HG02852 (cell line): ENCODE data around the gene SYT8.
A peak's percentile ranks its signal among the peaks of the same experiment; 100 is the strongest.
"Not testable (repeated sequence)": the region's sequence is repeated elsewhere in the genome, so short reads cannot be mapped to it uniquely, and the experiment has no call there.

Source experiments
- ATAC-seq: cut with Tn5 transposase; IDR thresholded peaks from one replicate; pipeline ENCODE4 v1.9.1; 2021; ENCODE audit warnings: mild to moderate bottlenecking, moderate library complexity; ENCODE audit not compliant: unreplicated experiment

Gene SYT8

DNA sequence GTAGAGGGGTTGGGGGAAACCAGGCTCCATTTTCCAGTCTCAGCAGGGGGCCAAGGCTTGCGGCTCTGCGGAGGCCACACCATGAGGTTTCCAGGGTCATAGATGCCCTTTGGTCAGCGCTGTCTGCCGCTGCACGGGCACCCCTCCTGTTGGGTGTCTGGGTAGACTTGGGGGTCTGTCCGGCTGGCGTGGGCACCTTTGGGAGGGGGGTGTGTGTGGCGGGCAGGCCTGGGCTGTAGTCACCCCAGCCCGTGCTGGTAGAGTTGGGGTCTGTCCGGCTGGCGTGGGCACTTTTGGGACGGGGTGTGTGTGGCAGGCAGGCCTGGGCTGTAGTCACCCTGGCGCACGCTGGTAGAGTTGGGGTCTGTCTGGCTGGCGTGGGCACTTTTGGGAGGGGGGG, 36.7 kb downstream of the SYT8 start:
- ATAC-seq, result no peak

DNA sequence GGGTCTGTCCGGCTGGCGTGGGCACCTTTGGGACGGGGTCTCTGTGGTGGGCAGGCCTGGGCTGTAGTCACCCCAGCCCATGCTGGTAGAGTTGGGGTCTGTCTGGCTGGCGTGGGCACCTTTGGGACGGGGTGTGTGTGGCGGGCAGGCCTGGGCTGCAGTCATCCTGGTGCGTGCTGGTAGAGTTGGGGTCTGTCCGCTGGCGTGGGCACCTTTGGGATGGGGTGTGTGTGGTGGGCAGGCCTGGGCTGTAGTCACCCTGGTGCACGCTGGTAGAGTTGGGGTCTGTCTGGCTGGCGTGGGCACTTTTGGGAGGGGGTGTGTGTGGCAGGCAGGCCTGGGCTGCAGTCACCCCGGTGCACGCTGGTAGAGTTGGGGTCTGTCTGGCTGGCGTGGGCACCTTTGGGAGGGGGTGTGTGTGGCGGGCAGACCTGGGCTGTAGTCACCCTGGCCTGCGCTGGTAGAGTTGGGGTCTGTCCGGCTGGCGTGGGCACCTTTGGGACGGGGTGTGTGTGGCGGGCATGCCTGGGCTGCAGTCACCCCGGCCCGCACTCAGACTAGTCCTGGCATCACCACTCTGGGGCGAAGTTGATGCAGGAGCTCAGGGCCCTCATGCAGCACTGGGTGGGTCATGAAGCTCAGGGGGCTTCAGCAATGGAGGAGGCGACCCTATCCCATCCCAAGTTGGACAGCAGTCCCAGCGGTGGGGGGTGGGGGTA, 37.6 kb downstream of the SYT8 start:
- ATAC-seq, result no peak

DNA sequence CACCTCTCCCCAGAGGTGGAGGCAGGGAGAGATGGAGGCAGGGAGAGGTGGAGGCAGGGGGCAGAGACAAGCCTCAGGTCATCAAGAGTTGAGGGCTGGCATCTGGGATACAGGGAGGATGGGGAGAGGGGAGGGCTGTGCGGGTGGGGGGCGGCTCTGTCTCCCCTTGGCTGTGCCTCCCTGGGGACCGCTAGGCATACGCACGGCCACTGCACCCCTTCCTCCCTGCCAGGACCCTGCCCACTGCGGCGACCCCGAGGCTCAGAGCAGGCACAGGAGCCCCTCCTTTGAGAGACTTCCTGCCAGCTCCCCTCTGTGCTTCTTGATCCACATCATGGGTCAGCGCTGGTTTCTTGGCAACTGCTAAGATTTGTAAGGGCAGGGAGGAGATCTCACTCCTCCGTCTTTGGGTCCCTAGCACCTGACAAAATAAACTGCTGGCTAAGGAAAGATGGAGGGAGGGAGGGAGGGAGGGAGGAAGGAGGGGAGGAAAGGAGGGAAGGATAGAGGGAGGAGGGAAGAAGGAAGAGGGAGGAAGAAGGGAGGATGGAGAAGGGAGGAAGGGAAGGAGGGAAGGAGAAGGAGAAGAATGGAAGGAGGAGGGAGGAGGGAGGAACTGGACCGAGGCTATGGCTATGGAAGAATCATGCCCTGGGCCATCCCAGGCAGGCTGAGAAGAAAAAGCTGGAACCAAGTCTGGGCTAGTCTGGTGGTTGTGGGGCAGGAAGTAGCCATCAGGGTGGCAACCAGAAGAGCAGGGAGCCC, 38.4 kb downstream of the SYT8 start:
- ATAC-seq, result no peak

GRCh38 chr11:1873813-1874150, 39.0 kb downstream of the SYT8 start:
- not testable (repeated sequence) for ATAC-seq

DNA sequence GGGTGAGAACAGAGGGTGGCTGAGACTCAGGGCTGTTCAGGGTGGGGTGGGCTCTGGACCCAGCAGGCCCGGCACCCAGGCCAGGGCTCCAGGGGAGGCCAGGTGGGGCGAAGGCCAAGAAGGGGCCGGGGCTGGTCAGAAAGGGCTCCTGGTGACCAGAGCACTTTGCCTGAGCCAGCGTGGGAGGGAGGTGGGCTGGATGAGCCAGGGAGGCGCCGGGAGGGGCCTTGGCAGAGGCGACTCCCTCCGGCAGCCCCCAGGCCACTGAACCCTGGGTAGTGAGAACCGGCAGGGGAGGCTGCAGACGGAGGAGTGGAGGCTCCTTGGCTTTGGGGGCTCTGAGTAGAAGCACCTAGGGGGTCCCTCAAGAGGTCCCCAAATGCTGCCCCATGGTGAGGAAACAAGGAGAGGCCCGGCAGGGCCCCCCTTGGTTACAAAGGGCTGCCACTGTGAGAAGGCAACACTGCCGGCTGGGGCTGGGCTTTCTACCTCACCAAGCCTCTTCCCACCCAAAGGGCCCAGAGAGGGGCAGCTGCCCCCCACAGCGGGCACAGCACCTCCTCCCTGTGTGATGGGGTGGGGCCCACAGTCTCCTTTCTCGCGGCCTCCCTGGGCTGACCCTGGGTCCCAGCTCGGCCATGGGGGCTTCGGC, 39.8 kb downstream of the SYT8 start:
- ATAC-seq, result not testable (repeated sequence)

DNA sequence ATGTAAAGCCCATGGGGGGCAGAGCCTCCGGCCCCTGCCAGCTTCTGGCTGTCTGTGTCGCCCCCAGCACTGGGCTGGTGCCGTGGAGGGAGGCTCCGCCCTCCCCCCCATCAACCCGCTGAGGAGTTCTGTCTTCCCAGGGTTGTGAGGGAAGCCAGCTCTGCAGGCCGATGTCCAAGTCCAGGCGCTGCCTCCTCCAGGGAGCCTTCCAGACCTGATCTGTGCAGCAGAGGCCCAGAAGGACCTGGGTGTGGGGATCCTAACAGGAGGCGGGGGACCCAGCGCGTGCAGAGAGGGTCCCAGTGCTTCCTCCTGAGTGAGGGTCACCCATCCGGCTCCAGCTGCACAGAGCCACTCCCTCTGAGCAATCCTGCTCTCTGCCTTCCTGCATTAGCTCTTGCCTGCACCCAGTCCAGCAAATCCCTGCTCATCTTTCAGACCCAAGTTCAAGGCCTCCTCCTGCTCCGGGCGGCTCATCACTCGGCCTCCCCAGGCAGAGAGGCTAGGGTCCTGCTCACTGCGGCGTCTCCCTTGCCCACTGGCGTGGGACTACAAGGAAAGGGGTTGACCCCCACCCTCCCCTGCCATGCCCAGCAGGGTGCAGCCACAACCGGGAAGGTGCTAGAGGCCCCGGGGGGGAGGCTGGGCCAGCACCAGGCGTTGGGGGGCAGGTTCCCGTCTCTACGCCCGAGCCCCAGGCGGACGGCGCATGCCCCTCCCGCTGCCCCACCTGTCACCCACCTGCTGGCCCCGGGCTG, 40.5 kb downstream of the SYT8 start:
- ATAC-seq, result no peak

GRCh38 chr11:1875851-1876301, 41.1 kb downstream of the SYT8 start:
- not testable (repeated sequence) for ATAC-seq

GRCh38 chr11:1876361-1877063, 41.7 kb downstream of the SYT8 start:
- ATAC-seq, result no peak

DNA sequence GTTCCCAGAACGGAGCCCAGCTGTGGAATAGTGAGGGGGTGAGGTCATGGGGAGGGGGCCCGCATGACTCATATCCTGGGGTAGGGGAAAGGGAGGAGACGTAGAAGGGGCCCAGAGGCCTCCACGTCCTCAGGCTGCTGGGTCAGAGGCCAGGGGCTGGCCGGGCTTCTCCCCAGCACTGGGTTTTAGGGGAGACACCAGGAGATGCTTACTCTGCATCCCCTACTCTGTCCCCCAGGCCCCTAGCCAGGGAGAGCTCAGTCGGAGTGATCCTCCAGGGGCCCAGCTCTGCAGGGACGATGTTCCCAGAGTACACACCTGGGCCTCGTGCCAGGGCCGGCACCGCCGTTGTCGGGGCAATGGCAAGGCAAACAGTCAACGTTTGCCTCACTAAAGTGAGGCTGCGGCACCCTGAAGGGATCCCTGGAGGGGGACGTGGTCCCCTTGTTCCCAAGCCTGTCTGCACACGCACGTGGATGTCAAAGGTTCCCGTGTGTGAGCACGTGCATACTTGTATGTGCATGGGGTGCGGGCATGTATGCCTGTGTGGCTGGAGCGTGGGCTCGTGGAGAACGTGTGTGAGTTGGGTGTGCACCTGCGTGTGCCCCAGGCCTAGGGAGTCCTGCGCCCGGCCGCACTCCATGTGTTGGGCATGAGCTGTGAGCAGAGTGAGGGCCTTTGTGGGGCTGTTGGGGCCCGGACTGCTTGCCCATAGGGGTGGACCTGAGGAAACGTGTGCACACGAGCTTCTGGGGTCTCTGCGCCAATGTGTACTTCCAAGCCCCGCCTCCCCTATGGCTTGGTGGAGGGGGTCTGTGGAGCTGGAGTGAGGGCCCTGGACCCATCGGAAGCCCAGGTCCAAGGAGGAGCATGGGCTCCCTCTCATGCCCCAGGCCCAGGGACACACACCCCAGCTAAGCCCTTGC, 42.7 kb downstream of the SYT8 start:
- ATAC-seq, result no peak

GRCh38 chr11:1878137-1879031, 43.6 kb downstream of the SYT8 start:
- no peak for ATAC-seq

GRCh38 chr11:1879342-1879940, 44.7 kb downstream of the SYT8 start:
- no peak for ATAC-seq

GRCh38 chr11:1879941-1880720, 45.3 kb downstream of the SYT8 start:
- ATAC-seq, result no peak

DNA sequence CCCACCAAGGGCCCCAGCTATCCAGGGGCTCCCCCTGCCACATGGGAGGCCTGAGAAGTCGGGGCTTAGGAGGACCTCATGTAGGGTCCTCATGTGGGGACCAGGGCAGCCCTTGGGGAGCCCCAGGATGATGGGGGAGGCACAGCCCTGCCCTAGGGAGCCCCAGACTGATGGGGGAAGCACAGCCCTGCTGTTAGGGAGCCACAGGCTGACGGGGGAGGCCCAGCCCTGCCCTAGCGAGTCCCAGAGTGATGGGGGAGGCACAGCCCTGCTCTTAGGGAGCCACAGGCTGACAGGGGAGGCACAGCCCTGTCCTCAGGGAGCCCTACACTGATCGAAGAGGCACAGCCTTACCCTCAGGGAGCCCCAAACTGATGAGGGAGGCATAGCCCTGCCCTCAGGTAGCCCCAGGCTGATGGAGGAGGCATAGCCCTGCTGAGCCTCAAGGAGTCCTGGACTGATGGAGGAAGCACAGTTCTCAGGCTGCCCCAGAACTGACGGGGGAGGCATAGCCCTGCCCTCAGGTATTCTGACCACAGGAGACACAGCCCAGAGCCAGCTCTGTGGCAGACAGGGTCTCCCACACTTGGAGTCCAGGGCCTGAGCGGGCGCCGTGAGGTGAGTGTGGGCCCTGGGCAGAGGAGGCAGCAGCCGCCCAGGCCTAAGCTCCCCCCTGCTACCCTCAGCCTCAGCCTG, 46.1 kb downstream of the SYT8 start:
- ATAC-seq, result no peak

DNA sequence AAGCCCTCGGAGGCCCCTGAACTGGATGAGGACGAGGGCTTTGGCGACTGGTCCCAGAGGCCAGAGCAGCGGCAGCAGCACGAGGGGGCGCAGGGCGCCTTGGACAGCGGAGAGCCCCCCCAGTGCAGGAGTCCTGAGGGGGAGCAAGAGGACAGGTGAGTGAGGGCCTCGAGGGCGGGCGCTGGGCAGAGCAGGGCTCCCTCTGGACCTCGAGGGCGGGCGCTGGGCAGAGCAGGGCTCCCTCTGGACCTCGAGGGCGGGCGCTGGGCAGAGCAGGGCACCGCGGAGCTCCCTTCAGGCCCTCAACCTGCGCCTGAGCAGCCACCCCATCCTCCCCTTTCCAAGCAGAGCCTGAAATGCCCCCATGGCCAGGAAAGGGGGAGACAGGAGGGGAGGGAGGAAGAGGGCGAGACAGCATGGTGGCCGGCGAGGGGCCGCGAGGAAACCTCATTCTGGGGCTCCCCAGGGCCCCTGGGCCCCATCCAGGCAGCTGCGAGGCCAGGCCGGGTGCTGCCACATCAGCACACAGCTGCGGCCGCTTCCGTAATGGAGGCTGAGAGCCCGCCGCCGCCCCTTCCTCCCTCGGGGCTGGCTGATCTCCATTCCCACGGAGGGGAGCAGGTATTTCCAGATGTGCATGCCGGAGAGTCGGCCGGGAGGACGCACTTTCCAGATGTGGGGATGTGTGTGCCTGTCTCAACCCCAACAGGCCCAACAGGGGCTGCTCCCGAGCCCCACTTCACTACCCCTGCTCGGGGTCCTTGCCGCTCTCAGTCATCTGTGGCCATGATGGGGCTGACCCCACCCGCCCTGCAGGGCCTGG, 46.9 kb downstream of the SYT8 start:
- ATAC-seq, result no peak

- ATAC-seq, result peak; percentile 64
Observed at GRCh38 chr11:1882265-1883238, 47.8 kb downstream of the SYT8 start.
